Neural progenitor cell (in vitro differentiated cells): ENCODE data around the gene FCMR.

Experiments
- CTCF ChIP-seq: fragments of 200-600 bp; sonication (generic); IDR thresholded peaks from 2 replicates; pipeline ENCODE4 v1.5.1; 2017; ENCODE audit warnings: antibody characterized with exemption, mild to moderate bottlenecking
- EZH2 ChIP-seq: fragments of 200-600 bp; sonication (generic); IDR thresholded peaks from 2 replicates; pipeline ENCODE4 v1.6.1; 2017; ENCODE audit warnings: antibody characterized with exemption, mild to moderate bottlenecking, moderate library complexity
- EZH2phosphoT487 ChIP-seq: fragments of 200-600 bp; sonication (generic); IDR thresholded peaks from 2 replicates; pipeline ENCODE4 v1.6.1; 2017; ENCODE audit warnings: antibody characterized with exemption

DNA sequence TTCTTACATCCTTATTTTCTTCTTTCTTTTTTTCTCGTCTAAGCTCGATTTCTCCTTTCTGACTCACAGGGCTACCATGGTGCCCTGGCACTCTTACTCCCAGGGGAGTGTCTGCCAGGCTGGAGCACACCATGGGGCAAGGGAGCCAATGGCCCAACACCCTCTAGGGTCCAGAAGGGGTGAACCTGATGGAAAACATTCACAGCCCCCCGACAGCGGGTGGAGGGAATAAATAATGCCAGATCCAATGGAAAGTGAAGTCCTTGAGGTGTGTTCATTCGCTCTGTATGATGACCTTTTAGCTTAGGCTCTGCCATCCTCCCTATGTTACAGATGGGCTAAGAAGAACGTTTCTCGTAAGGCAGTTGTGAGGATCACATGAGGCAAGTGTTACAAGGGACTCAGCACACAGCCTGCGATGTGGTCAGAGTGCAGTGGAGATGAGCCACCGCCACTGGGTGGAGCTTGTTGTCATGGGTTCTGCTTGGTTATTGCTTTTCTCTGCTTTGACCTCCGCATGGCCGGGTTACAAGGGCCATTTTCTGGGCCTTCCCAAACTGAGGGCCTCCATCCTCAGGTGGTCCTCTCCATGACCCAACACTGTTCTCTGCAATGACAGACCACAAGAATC lies 3.5 kb upstream of the FCMR start:
- TF ChIP-seq CTCF, result peak; percentile 4
- no peak for TF ChIP-seq EZH2phosphoT487
- TF ChIP-seq EZH2, result no peak
